Measurements from ENCODE around the gene FANK1.
"Not testable (repeated sequence)": the region's sequence is repeated elsewhere in the genome, so short reads cannot be mapped to it uniquely, and the experiment has no call there.

The FANK1 gene

GRCh38 chr10:125933693-125934092 lies 37.3 kb downstream of the FANK1 start:
- DNase-seq: no peak

GRCh38 chr10:125936331-125936730 lies 40.0 kb downstream of the FANK1 start:
- DNase-seq: no peak

GRCh38 chr10:125940515-125940914 lies 44.2 kb downstream of the FANK1 start:
- DNase-seq: no peak

GRCh38 chr10:125951290-125951689 lies 54.9 kb downstream of the FANK1 start:
- DNase-seq: no peak

GRCh38 chr10:125953778-125954385 lies 57.5 kb downstream of the FANK1 start:
- no peak for DNase-seq

- DNase-seq: no peak
Measured at GRCh38 chr10:125955766-125956165, 59.4 kb downstream of the FANK1 start.

GRCh38 chr10:125961743-125962142 lies 65.4 kb downstream of the FANK1 start:
- no peak for DNase-seq

GRCh38 chr10:125962200-125962599 lies 65.8 kb downstream of the FANK1 start:
- DNase-seq: no peak

GRCh38 chr10:125964558-125964957 lies 68.2 kb downstream of the FANK1 start:
- DNase-seq: no peak

- DNase-seq: no peak
Measured at GRCh38 chr10:125967533-125967932, 71.2 kb downstream of the FANK1 start.

- DNase-seq: not testable (repeated sequence)
Measured at GRCh38 chr10:125970077-125970630, 73.8 kb downstream of the FANK1 start.

GRCh38 chr10:125976960-125977605 lies 80.7 kb downstream of the FANK1 start:
- DNase-seq: no peak

- no peak for DNase-seq
Measured at GRCh38 chr10:125979976-125980375, 83.6 kb downstream of the FANK1 start.

GRCh38 chr10:125980521-125981035 lies 84.2 kb downstream of the FANK1 start:
- no peak for DNase-seq

GRCh38 chr10:125982260-125982948 lies 86.0 kb downstream of the FANK1 start:
- peak; percentile 72 for DNase-seq

- no peak for DNase-seq
Measured at GRCh38 chr10:125983161-125983560, 86.8 kb downstream of the FANK1 start.

- no peak for DNase-seq
Measured at GRCh38 chr10:125983656-125984055, 87.3 kb downstream of the FANK1 start.

GRCh38 chr10:125984346-125984745 lies 88.0 kb downstream of the FANK1 start:
- no peak for DNase-seq

GRCh38 chr10:125984865-125985495 lies 88.6 kb downstream of the FANK1 start:
- no peak for DNase-seq

- no peak for DNase-seq
Measured at GRCh38 chr10:125985557-125986240, 89.3 kb downstream of the FANK1 start.

GRCh38 chr10:125989791-125990190 lies 93.4 kb downstream of the FANK1 start:
- DNase-seq: no peak

- DNase-seq: no peak
Measured at GRCh38 chr10:125990974-125991373, 94.6 kb downstream of the FANK1 start.

- DNase-seq: no peak
Measured at GRCh38 chr10:125991392-125991791, 95.0 kb downstream of the FANK1 start.
